Iris pigment epithelial cell (primary cell): Measurements from ENCODE around the gene FOXF2.

ENCODE experiments used
- DNase-seq: peaks from one replicate; pipeline ENCODE4 v3.0.0-alpha.2; 2011; ENCODE audit warnings: low read depth

Gene FOXF2

GRCh38 chr6:1390946-1391799, 1.8 kb downstream of the FOXF2 start:
- peak; percentile 80 for DNase-seq

DNA sequence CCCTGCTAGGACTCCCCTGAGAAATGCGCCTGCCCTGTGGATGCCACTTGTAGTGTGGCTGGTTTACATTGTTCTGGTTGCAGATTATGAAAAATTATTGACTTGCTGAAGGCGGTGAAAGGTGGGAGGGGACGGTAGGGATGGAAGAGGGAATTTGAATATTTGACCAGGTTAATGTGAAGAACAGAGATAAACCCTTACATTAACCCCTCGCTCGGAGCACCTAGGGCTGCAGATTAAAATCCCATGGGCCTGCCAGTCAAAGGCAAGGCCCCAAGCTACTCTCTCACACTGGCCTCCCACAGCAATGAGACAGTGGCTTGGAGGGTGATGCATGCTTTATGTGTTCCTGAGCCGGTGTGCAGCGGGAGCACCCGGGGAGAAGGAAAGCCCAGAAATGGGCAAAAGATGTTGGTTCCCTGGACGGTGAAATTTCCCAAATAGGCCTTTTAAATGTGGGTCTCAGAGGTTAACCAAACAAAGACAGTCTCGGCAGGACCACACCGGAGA, 2.5 kb downstream of the FOXF2 start:
- DNase-seq = peak; percentile 68

- peak; percentile 50 for DNase-seq
These were observed 3.7 kb downstream of the FOXF2 start for GRCh38 chr6:1392813-1393640.

GRCh38 chr6:1393641-1394283, 4.4 kb downstream of the FOXF2 start:
- DNase-seq = peak; percentile 47

GRCh38 chr6:1394514-1395463, 5.4 kb downstream of the FOXF2 start:
- no peak for DNase-seq

- no peak for DNase-seq
These were observed 6.1 kb downstream of the FOXF2 start for GRCh38 chr6:1395506-1395905.

DNA sequence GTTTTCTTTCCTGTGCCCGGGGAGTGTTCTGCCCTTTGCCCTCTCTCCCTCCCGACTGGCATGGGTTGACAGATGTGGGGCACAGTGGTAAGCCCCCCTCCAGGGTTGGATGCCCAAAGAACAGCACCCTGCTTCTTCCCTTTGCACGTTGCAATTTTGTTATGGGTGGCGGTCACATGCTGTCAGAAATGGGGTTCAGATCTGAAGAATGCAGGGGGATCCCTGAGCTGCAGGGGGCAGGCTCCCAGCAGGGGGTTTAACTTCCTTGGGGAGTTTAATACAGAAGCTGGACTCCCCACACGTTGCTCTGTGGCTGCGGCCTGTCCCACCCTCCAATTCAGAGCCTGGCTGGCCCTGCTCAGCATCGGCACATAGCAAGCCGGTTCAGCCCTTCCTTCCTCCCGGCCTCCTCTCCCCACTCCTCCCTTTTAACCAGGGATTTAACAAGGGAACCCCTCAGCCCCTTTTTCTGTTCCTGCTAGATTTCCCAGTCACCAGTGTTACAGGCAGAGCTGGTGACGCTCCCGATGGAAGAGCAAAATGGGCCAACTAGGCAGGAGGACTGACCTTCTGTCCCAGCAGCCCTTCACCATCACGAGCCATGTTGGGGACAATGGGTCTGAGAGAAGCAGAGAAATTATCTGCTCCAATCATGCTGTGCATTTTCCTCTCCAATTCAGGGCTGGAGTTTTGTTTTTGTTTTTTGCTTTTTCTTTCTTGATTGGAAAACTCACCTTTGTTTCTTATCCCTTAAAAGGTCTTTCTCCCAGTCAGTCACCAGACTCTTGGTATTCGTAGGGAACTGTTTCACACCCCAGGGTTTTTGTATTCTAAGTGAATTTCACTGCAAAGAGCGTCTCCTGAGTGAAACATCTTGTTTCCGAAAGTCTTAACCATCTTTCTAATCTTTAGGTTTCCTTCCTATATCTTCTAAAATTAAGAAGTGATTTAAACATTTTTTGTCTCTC, 6.8 kb downstream of the FOXF2 start:
- no peak for DNase-seq

GRCh38 chr6:1396952-1397868, 7.8 kb downstream of the FOXF2 start:
- peak; percentile 98 for DNase-seq

DNA sequence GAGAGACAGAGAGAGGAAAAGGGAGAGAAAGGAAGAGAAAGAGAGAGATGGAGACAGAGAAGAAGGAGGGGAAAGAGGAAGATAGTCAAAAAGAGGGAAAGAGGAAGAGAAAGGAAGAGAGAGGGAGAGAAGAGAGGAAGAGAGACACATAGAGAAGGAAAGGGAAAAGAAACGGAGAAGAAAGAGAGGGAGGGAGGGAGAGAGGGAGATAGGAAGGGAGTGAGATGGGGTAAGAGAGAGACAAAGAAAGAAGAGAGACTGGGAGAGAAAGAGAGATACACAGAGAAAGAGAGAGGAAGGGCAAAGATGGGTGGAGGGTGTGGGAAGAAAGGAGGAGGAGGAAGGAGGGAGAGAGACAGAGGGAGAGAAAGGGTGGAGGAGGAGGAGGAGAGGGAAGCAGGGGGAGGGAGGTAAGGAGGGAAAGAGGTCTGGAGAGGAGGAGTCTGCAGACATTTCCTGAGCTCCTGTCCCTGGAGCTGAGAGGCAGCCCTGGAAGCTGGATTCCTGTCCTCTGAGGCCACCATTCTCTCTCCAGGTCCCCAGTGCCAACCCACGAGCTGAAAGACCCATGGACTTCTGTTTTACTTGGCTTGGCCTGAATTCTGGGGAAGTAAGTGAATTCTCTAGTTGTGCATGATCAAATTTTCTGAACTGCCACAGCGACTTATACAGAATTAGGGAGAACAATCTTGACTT, 9.9 kb downstream of the FOXF2 start:
- DNase-seq = no peak

- DNase-seq = no peak
These were observed 10.9 kb downstream of the FOXF2 start for GRCh38 chr6:1400126-1400850.

GRCh38 chr6:1402369-1402768, 13.0 kb downstream of the FOXF2 start:
- DNase-seq = no peak

DNA sequence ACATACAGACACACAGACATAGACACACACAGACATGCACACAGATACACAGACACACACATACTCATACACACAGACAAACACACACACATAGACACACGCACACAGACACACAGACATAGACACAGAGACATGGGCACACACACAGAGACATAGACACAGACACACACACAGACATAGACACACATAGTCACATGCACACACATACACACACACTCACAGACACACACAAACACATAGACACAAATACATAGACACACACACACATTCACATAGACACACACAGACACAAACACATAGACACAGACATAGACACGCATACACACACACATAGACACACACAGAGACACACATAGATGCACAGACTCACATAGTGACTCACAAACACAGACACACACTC, 13.5 kb downstream of the FOXF2 start:
- DNase-seq = no peak

DNA sequence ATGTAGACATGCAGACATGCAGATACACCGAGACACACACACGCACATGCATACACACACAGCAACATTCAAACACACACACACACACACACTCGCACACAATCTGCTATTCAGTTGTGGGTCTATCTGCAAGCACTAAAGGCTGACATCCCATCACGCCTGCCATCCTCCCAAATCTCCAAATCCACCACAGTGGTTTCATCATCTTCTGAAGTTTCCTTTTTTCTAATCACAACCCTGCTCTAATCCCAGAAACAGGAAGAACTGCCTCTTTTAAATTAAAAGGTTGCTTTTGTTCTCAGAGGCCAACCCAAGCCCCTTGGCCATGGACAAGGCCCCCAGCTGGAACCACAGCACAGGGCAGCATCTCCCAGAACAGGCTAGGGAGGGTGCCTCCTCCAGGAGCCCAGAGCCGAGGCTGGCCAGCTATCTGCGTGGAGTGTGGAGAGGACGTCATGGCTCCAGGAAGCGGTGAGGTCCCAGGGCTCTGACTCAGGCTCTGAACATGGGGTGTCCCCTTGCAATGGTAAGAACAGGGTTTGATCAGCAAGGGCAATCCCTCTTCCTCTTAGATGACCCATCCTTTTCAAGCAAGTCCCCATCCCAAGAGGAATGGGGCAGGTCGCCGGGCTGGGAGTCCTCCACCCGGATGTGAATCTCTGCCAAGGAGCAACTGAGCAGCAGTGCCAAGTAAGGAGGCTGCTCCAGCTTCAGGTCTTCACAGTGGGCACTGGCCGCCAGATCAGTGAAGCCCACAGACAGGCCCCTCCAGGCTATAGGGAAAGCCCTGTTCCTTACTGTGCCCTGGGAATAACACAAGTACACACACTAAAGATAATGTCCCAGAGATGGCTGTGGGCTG, 14.7 kb downstream of the FOXF2 start:
- DNase-seq = peak; percentile 94

DNA sequence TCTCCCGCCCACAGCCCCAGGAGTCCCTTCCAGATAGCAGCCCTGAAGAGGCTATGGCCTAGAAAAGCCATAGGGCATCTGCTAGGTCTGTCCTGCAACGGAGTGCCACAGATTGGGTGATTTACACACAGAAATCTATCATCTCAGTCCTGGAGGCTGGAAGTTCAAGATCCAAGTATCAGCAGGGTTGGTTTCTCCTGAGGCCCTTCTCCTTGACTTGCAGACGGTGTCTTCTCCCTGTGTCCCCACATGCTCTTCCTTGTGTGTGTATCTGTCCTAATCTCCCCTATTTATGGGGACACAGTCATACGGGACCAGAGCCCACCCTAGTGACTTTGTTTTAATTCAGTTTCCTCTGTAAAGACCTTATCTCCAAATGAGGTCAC, 15.3 kb downstream of the FOXF2 start:
- no peak for DNase-seq

DNA sequence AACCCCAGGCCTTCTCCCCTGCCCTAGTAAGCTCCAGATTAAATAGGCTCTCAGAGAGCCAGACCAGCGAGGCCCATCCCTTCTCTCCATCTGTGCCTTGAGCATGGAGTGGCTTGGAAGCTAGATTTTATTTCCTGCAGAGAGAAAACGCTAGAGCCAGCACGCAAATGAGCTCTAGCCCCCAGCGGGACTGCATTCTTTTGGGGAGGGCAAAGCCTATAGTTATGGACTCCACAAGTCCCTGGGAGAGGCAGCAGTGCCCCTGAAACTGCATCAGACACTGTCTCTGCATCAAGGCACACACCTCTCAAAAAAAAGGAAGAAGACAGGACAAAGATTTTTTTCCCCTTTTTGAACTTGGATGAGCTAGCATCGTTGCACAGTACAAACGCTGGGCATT, 15.8 kb downstream of the FOXF2 start:
- no peak for DNase-seq

DNA sequence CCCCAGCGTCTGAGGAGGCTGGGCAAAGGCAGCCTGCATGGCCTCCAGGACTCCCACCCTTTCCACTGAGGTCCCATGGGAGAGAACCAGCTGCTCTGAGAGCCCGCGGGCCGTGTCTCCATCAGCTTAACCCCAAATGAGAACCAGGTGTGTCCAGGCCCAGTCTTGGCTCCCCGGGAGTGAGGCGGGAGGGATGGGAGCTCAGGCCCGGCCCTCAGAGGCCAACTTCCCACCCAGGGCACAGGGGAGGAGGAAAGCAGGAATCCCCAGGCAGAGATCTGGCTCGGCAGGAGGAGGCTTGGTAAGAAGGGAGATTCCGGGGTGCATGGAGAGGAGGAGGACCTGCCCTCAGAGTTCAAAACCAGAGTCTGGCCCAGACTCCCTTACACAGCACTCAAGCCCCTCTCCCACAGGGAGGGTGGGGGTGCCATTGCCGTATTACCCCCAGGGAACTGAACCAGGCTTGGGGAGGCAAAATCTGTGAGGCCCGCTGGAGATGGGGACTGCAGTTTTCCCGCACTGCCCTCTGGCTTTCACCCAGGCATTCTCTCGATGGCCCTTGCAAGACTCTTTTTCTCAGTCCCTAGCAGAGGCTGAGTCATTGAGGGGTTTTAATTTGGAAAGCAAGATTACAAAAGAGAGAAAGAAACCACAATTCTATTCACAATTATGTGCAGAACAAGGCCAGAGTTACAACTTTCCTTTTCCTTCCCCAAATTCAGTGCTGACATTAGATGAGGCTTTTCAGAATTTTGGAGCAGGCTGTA, 17.1 kb downstream of the FOXF2 start:
- DNase-seq = peak; percentile 82
